IPS-NIHi7 (cell line): ENCODE data around the gene SMYD3.
A peak's percentile ranks its signal among the peaks of the same experiment; 100 is the strongest.
"Not testable (repeated sequence)": the region's sequence is repeated elsewhere in the genome, so short reads cannot be mapped to it uniquely, and the experiment has no call there.

Source experiments
- DNase-seq: peaks from one replicate; pipeline ENCODE4 v3.0.0; 2012; ENCODE audit warnings: mixed read lengths; ENCODE audit errors: extremely low spot score

SMYD3 gene

DNA sequence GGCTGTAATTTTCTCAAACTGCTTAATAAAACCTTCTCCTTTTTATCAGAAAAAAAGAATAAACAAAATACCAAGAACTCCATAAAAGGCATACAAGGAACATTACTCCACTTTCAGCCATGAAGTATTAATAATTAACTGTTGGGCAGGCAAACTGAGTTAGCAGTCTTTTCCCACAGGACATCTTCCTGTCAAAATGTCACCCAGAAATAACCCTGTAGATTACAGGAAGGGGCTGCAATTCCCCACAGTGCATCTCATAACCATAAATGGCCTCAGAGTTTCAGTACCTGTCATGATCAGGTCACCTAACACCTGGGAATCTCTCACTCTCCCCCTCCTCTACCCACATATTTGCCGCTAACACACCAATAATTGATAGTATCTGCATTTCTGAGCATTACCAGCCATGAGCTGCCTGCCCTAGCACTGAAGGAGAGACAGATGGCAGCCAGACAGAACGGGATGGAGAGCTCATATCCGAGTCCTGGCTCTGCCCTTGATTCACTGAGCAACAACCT, 475.0 kb downstream of the SMYD3 start:
- no peak for DNase-seq

DNA sequence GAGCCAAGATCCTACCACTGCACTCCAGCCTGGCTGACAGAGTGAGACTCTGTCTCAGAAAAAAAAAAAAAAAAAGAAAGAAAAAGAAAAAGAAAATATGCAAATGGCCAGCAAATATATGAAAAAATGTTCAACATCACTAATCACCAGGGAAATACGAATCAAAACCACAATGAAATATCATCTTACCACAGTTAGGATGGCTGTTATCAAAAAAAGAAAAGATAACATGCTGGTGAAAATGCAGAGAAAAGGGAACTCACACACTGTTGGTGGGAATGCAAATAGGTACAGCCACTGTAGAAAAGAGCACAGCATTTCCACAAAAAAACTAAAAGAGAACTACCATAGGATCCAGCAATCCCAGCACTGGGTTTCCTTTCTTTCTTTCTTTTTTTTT, 477.5 kb downstream of the SMYD3 start:
- no peak for DNase-seq

GRCh38 chr1:246024118-246024517, 483.0 kb downstream of the SMYD3 start:
- not testable (repeated sequence) for DNase-seq

- no peak for DNase-seq
These were observed 486.7 kb downstream of the SMYD3 start for GRCh38 chr1:246020211-246020954.

DNA sequence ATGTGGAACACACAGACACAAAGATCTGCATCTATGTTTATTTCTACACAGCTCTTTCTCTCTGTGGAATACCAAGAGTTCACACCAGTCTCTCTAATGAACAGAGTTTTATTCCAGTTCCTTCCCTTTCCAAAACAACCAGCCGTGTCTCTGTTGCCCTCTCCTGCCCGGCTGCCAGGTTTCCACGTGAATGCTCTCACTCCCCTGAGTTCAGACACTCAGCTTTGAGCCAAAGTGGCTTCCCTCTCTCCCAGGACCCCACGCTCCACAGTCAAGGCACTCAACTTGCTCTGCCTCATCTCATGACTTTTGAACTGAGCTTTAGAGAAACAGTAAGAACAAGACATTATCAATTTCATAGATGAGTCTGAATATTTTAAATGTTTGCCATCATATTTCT, 488.9 kb downstream of the SMYD3 start:
- DNase-seq = no peak

- peak; percentile 64 for DNase-seq
These were observed 494.7 kb downstream of the SMYD3 start for GRCh38 chr1:246012341-246012740.

DNA sequence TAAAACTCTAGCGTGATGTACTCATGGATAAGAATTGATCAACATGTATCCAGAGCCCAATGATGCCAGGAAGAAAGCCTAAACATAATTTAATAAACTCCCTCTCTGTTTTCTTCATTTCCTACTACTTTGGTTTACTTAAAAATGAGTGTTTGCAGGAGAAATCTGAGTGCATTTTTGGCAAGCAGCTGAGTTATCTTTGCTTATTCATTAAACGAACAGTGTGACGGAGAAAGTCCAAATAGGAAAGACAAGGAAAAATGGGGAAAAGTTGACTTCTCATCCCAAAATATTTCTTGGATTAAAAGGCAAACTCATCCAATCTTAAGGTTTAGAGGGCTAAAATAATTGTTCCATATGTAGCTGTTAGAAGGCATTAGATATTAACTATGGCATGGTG, 496.7 kb downstream of the SMYD3 start:
- no peak for DNase-seq

DNA sequence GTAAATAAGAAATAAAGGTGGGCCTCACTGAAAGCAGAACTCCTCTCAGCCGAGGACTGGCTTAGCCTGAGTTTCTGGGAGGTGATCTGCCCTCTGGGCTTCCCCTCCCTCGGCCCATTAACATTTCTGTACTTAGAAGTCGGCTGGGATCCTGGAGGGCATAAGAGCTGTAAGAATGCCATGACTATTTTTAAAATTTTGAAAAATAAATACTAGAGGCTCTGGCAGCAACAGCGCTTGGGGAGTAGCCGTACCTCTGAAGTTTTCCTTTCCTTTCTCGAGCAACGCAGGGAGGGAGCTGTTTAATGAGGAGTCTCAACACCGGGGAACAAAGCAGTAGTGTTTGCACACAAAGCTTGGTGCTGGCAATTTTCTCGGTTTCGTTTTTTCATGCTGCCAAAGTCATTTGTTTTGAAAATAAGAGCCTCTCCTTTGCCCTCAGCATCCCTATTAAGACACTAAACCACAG, 498.7 kb downstream of the SMYD3 start:
- no peak for DNase-seq

DNA sequence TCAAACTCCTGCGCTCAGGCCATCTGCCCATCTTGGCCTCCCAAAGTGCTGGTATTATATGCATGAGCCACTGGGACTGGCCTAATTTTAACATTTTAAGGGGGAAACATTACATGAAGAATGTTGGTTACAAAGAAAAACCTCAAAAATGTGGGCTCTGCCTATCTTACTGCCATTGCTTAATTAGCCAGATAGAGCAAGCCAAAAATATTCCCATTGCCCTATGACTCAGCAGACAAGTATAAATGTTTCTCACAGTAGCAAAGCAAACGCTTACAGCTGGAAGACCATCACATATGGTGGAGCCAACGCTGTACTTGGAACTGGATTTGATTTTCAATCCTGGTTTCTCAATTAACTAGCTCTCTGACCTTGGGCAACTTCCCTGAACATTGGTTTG, 502.0 kb downstream of the SMYD3 start:
- no peak for DNase-seq

GRCh38 chr1:246004301-246004700, 502.8 kb downstream of the SMYD3 start:
- DNase-seq = no peak

DNA sequence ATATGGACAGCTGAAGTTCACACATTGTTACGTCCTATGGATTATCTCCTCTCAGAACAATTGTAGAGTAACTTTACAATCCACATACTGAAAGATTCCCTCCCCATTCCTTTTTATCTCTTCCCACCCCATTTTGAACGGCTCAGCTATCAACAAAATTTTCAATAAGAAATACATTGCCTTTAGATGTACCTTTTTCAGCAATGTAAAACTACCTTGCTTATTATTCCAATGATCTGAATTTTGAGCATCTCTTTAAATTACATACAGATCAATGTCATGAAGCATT, 503.7 kb downstream of the SMYD3 start:
- DNase-seq = no peak

DNA sequence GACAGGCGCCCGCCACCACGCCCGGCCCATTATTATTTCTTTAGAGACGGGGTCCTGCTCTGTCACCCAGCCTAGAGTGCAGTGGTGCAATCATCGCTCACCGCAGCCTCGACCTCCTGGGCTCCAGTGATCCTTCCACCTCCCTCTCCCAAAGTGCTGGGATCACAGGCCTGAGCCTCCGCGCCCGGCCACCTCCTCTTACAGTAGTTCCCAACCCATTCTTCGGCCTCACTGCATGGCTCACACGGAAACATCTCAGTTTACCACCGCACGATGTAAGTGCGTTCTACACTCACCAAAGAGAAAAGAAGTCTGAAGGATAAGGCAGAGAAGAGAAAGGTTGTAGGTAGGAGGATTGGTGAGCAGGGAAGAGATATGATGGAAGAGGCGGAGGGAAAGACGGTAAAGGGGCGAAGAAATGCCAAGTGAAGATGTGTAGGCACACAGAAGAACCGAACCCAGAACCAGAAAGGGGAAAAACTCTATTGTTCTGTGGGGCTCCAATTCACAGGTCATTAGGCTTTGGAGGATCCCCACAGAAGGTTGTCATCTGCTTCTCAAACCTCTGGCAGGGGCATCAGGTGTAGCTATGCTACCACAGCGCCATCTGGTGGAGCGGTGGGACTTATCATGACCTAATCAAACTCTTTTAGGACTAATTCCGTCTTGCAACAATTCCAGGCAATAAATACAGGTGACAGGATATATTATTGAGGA, 504.2 kb downstream of the SMYD3 start:
- peak; percentile 82 for DNase-seq

- no peak for DNase-seq
These were observed 505.2 kb downstream of the SMYD3 start for GRCh38 chr1:246001837-246002230.

- DNase-seq = no peak
These were observed 505.8 kb downstream of the SMYD3 start for GRCh38 chr1:246001142-246001836.

GRCh38 chr1:246000638-246001015, 506.5 kb downstream of the SMYD3 start:
- no peak for DNase-seq

DNA sequence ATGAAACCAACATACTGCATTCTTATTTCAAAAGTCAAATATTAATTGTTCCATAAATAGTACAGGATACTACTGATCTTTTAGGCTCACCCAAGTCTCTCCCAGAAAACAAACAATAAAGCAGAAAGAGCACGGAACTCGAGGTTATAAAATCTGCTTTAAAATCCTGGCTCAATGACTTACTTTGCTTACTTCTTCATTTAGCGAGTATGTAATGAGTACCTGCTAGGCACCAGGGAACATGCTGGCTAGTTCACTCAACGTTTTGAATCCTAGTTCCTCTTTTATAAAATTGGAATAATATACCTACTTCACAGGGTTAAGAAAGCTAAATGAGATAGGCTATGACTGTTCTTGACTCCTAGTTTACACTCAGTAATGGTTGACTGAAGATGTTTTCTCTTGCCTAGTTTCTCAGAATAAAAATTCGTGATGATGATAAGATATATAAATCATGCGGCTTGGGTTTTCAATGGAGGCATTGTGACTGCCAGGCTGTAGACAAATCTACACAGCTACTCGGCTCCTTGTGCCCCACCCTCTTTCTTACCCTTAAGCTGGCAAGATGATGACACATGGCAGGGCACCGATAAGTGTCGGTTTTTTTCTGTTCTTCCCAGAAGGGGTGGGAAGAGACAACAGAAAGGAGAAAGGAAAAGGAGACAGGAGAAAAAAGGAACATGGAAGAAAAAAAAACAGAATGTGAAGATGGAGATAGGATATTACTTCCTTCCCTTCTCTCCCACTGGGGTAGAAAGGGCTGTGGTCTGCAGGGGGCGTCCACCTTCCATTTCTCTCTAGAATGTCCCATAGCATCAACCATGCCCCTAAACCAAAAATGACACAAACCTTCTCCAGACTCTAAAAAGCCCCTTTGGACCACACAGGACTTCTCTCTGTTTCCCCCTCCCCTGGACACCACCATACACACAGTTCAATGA, 507.1 kb downstream of the SMYD3 start:
- no peak for DNase-seq

DNA sequence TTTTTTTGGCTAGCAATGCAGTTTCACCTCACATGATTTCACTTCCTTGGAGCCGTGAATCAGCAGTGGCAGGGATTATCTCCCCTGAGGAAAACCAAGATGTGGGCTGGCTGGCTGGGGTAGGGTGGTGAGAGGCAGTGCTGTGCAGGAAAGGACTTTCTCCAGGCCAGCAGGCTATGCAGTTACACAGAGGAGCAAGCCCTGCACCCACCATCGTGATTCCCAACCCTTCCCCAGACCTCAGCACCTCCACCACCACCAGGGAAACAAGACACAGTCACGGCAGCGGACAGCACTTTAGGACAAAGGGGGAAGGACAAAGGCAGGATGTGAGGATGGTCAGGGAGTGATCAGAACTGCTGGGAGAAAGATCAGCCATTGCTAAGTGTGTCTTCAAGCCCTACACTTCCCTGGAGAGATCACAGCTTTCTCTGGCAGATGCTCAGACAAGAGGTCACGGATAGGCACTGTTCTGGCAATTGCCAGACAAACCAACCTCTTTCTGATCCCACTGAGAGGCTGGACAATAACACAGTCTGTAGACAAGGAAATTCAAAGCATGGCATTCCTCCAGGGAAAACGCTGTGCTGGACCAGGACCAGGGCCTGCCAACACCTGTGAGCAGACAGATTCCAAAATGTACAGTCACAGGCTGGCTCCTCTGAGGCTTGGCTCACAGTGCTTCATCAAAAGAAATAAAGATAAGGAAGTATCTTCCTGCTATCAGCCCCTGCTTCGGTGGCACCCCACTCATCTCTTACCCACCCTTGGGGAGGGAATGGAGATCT, 509.4 kb downstream of the SMYD3 start:
- DNase-seq = no peak

DNA sequence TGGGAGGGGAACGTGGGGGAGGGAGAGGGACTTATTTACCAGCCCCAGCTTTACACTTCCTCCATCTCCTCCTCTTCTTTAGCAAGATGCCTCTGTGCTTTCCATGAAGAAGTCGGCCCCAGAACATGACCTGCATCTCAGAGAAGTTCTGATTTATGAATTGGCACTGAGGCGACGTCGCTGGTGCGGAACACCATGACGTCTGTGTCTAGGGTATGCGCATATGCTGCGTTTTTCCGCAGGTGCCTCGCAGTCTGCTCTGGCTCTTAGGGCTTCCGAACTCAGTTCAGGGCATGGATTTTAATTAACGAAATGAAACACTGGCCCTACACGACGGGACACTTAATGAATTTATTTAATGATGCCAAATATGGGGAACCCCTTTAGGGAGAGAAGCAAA, 510.3 kb downstream of the SMYD3 start:
- DNase-seq = no peak

- DNase-seq = no peak
These were observed 511.6 kb downstream of the SMYD3 start for GRCh38 chr1:245995474-245995873.

GRCh38 chr1:245991266-245991665, 515.8 kb downstream of the SMYD3 start:
- DNase-seq = no peak
